ENCODE measurements around the gene PHTF2.

The PHTF2 gene

GRCh38 chr7:77802557-77803405 is 4.2 kb downstream of the PHTF2 start:
- TF ChIP-seq CTCF (IDR thresholded peaks at IDR 0.05; ENCODE audit: extremely low read depth, missing control alignments) = no peak
- DNase-seq (ENCODE audit: low spot score) = no peak

- no peak for TF ChIP-seq CTCF (IDR thresholded peaks at IDR 0.05; ENCODE audit: extremely low read depth, missing control alignments)
- DNase-seq (ENCODE audit: low spot score) = no peak
Observed at GRCh38 chr7:77806425-77806824, 7.9 kb downstream of the PHTF2 start.

- DNase-seq (ENCODE audit: low spot score) = no peak
Observed at GRCh38 chr7:77808517-77808916, 9.9 kb downstream of the PHTF2 start.

GRCh38 chr7:77811516-77812289 is 13.1 kb downstream of the PHTF2 start:
- TF ChIP-seq CTCF (IDR thresholded peaks at IDR 0.05; ENCODE audit: extremely low read depth, missing control alignments) = no peak
- DNase-seq (ENCODE audit: low spot score) = no peak

More at GRCh38 chr7:77808517-77808916, 9.9 kb downstream of the PHTF2 start:
- no peak for TF ChIP-seq CTCF (IDR thresholded peaks at IDR 0.05; ENCODE audit: extremely low read depth, missing control alignments)

- DNase-seq (ENCODE audit: low spot score) = no peak
- TF ChIP-seq CTCF (IDR thresholded peaks at IDR 0.05; ENCODE audit: extremely low read depth, missing control alignments) = no peak
Observed at GRCh38 chr7:77812290-77812685, 13.7 kb downstream of the PHTF2 start.

GRCh38 chr7:77813180-77813579 is 14.6 kb downstream of the PHTF2 start:
- TF ChIP-seq CTCF (IDR thresholded peaks at IDR 0.05; ENCODE audit: extremely low read depth, missing control alignments) = no peak
- no peak for DNase-seq (ENCODE audit: low spot score)

GRCh38 chr7:77819021-77819420 is 20.4 kb downstream of the PHTF2 start:
- no peak for TF ChIP-seq CTCF (IDR thresholded peaks at IDR 0.05; ENCODE audit: extremely low read depth, missing control alignments)
- no peak for DNase-seq (ENCODE audit: low spot score)
